GM12801 (cell line): ENCODE results near the gene CHI3L2.

Experiments used
- TF ChIP-seq, protein P1 (sequence below): IDR thresholded peaks from one replicate; pipeline ENCODE4 v1.5.1; 2011; ENCODE audit warnings: control low read depth; ENCODE audit not compliant: insufficient read length; ENCODE audit errors: extremely low read depth

The CHI3L2 gene

DNA sequence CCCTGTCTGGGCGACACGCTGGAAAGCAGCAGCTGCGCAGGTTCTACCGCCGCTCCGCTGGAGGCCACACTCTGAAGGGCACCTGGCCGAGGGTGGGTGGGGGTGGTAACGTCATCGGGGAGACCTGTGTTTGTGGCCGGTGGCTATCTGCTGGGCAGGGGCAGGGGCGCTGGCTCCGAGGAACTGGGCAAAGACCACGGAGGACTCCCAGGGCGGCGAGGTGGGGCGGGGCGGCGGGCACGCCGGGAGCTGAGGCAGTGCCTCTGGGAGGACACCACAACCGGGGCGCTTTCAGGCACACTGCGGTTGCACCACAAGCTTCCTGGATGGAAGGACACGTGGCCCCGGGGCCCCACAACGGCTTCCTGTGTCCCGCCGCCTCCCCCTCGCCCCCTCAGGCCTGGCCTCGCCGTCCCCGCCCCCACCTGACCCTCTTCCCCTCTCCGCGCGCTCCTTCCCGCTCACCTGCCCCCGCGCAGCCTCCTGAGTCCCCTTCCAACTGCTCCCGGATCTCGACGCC is 23.8 kb upstream of the CHI3L2 start:
- TF ChIP-seq, protein P1, sequence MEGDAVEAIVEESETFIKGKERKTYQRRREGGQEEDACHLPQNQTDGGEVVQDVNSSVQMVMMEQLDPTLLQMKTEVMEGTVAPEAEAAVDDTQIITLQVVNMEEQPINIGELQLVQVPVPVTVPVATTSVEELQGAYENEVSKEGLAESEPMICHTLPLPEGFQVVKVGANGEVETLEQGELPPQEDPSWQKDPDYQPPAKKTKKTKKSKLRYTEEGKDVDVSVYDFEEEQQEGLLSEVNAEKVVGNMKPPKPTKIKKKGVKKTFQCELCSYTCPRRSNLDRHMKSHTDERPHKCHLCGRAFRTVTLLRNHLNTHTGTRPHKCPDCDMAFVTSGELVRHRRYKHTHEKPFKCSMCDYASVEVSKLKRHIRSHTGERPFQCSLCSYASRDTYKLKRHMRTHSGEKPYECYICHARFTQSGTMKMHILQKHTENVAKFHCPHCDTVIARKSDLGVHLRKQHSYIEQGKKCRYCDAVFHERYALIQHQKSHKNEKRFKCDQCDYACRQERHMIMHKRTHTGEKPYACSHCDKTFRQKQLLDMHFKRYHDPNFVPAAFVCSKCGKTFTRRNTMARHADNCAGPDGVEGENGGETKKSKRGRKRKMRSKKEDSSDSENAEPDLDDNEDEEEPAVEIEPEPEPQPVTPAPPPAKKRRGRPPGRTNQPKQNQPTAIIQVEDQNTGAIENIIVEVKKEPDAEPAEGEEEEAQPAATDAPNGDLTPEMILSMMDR, result no peak

DNA sequence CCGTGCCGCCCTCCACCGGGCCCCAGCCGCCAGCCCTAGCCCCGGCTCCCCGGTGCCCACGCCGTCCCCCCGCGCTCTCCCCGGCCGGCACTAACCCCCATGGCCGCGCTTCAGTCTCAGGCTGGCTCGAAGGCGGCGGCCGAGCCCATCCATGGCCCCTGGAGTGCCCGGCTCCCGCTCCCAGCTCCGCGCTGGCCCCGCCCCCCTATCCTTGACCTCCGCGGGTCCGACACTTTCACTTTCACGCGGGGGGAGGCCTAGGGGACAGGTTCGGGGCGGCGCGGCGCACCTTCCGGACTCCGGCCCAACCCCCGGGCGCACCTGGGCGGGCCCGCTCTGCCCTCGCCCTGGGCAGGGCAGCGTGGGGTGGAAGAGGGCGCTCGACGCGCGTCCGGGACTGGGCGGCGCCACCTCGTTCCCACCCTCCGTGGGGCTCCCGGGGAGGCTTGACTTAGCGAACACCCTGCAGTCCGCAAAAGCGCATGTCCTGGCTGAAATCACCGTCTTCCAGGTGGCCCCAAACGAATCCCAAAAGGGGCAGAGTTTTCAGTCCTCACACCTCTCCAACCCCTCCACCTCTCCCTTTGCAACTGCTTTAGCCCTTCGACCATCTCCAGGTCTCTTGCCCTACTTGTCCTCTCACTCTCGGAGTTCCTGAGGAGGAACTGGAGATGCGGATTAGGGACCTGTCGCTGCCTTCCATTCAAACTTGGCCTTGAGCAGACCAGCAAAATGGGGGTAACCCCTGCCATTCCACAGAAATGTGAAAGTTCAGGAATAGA is 23.1 kb upstream of the CHI3L2 start:
- TF ChIP-seq, protein P1, result no peak

DNA sequence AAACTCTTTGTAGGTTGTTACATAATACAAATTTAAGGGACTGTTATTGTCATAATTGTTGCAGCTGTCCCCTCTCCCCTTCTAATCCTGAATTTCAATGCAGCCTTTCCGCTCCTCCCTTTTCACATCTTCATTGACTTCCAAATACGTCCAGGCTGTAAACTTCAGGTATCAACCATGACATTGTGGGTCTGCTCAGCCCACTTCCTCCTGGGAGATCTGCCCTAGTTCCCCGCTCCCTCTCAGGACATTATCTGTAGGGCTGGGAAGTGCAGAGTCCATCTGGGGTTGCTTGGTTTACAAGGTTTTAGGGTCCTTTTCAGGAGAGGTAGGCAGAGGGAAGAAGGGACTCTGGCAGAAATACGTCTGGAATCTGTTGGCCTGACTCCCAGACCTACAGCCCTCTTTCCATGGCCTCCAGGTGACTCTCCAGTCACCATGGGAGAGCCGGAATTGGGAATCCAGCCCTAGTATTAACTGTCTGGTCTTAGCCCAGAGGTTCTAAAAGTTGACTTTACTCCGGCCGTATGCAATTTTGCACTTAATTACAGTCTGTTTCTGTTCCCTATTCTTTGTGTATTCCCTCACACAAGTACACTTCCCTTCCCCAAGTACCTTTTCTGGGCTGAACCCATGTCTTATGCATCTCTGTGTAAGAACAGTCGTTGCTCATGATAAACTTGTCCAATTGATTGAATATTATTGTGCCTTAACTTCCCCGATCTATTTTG is 22.4 kb upstream of the CHI3L2 start:
- TF ChIP-seq, protein P1, result no peak

DNA sequence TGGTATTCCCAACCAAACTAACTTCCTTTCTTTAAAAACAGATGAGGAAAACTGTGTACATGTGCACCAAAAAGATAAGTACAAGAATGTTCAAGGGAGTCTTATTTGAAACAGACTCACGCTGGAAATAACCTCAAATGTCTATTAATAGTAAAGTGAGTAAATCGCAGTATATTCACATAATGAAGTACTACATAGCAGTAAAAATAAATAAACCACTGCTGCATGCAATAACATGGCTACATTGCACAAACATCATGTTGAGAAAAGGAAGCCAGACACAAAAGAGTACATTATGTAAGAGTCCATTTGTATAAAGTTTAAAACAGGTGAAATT is 21.8 kb upstream of the CHI3L2 start:
- TF ChIP-seq, protein P1, result no peak

DNA sequence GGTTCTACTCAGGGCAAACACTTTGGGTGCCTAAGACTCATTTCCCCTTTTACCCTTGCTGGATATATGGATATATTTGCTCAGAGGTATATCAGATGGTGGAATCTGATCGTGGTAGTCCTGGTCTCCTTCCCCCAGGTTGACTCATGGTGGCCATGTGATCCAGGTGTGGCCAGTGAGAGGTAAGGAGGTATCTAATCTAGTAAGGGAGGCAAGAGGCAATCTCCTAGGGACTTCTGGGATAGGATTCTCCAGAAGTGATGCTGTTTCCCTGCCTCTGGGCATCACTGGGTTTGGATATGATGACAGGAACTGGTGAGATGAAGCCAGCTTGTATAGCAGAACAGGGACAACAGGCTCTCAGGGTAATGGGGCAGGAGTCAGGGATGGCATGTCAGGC is 18.6 kb upstream of the CHI3L2 start:
- TF ChIP-seq, protein P1, result no peak

DNA sequence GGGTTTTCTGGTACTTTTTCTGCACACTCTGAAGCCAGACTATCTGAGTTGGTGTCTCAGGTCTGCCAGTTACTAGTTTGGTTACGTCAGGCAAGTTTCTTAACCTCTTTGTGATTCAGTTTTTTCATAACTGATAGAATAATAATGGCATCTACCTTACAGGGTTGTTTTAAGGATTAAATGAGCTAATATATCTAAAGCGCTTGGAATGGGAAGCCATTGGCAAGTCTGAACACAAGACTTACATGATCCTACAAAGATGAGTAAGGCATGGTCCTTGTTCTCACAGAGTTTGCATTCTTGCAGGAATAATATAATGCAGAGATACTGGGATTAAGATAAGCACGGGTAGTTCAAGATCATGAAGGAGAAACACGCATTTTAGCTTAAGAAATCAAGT is 17.9 kb upstream of the CHI3L2 start:
- TF ChIP-seq, protein P1, result no peak

DNA sequence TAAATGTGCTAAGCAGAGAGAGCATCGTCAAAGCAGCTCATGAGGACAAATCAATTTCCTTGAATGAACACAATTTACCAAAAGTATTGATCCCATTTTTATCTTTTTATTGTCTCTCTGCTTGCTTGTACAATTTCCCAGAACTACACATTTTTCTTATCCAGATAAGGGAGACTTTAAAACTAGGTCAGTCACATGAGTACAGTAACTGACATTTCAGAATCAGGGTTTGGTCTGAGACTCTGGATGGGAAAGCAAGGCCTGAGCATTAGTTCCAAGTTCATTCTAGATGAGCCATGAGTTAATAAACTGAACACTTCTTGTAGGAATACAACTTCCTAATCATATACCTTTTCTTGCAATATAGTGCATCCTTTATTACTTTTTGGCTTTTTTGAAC is 15.6 kb upstream of the CHI3L2 start:
- TF ChIP-seq, protein P1, result no peak
